Measurements from ENCODE around the gene VPS13C.

The VPS13C gene

DNA sequence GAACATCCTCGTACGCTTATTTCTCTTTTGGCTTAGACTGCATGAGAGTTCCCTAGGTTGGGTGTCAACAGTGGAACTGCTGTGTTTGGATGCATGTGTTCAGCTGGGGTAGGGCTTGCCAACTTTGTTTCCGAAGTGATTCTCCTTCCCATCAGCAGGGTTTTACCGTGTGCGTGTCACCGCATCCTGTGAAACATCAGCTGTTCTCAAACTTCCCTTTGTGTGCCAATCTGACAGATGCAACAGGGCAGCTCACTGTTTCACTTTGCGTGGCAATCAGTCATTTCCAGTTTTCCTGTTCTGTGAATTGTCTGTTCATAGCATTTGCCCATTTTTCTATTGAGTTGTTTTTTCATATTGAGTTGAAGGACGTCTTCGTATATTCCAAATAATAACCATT lies 218.8 kb downstream of the VPS13C start:
- H3K9me3 ChIP-seq (ENCODE audit: control insufficient read depth in 1 of 2, low read length in 2 of 2), result no peaks in the 10 kb centered on the region
- no peaks in the 10 kb centered on the region for H3K36me3 ChIP-seq (ENCODE audit: control insufficient read depth in 1 of 2, insufficient read depth in 2 of 2, low read length in 2 of 2)
- no peaks in the 10 kb centered on the region for H3K27me3 ChIP-seq (ENCODE audit: low read depth, low read length)
- no peak overlapping the region for H3K4me3 ChIP-seq (ENCODE audit: low read depth in 1 of 2, low read length in 2 of 2)
- no peak overlapping the region for H3K27ac ChIP-seq (ENCODE audit: low read length)
- H3K4me1 ChIP-seq (ENCODE audit: control insufficient read depth in 1 of 2, insufficient read depth in 2 of 2, low read length in 2 of 2), result no peaks in the 10 kb centered on the region

DNA sequence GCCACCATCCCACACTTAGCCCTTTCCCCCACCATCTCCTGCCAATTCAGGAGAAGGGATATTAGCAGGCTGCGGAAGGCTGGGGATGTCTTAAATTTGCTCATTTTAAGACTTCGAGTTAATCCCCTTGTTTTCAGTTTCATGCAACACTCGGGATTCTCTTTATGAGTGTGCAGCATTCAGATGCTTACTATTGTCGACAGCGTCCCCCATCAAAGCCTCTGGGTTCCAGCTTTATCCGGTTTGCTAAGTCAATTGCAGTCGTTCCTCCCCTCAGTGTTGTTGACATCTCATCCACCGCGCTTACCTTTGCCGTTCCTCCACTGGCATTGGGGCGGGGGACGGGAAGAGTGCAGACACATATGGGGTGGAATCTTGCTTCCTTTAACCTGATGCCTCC lies 220.2 kb downstream of the VPS13C start:
- no peaks in the 10 kb centered on the region for H3K27me3 ChIP-seq (ENCODE audit: low read depth, low read length)
- H3K9me3 ChIP-seq (ENCODE audit: control insufficient read depth in 1 of 2, low read length in 2 of 2), result no peaks in the 10 kb centered on the region
- no peaks in the 10 kb centered on the region for H3K4me1 ChIP-seq (ENCODE audit: control insufficient read depth in 1 of 2, insufficient read depth in 2 of 2, low read length in 2 of 2)
- H3K27ac ChIP-seq (ENCODE audit: low read length), result no peak overlapping the region
- H3K4me3 ChIP-seq (ENCODE audit: low read depth in 1 of 2, low read length in 2 of 2), result no peak overlapping the region
- H3K36me3 ChIP-seq (ENCODE audit: control insufficient read depth in 1 of 2, insufficient read depth in 2 of 2, low read length in 2 of 2), result no peaks in the 10 kb centered on the region

DNA sequence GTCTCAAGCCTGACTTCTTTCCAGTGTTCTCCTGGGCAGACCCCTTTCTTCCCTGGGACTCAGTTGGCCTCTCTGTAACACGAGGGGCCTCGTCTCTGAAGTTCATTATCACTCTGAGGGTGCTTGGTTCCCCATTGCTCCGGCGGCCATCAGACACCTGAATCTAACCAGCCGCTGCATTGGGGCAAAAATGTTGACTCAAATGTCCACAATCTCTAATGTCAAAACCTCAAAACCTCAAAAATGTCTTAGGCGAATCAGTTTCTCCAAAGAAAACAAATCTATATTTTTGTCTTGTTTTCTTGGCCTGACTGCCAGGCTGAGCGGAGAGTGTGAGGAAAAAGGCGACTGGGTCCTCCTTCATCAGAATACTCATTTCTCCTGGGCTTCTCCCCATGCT lies 220.7 kb downstream of the VPS13C start:
- no peaks in the 10 kb centered on the region for H3K36me3 ChIP-seq (ENCODE audit: control insufficient read depth in 1 of 2, insufficient read depth in 2 of 2, low read length in 2 of 2)
- no peaks in the 10 kb centered on the region for H3K9me3 ChIP-seq (ENCODE audit: control insufficient read depth in 1 of 2, low read length in 2 of 2)
- no peaks in the 10 kb centered on the region for H3K4me1 ChIP-seq (ENCODE audit: control insufficient read depth in 1 of 2, insufficient read depth in 2 of 2, low read length in 2 of 2)
- H3K27me3 ChIP-seq (ENCODE audit: low read depth, low read length), result no peaks in the 10 kb centered on the region
- H3K4me3 ChIP-seq (ENCODE audit: low read depth in 1 of 2, low read length in 2 of 2), result no peak overlapping the region
- no peak overlapping the region for H3K27ac ChIP-seq (ENCODE audit: low read length)

DNA sequence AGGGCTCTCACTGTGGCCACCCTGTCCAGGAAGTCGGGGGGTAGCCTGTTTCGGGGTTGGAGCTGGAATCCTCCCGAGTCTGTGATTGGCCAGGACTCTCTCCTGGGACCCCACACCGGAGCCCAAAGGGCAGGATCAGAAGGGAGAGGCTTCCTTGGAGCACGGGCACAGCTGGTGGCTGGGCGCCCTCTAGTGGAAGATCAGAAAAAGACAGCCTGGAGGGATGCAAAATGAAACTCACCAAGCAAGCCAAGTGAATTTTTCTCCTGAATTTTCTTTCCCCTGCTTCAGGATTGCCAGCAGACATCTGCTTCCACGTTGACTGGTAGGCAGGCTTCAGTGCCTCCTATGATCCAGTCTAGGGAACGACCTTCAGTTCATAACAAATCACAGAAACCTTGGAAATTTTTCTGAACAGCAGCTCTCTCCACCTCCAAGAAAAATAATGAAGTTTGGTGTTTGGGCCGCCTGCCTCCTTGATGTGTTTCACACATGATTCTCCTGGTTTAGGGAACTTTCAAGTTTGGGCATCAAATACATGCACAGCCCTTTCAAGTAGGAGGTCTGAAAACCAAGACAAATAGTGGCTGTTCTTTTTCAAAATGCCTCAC lies 224.6 kb downstream of the VPS13C start:
- Histone ChIP-seq H3K36me3 (ENCODE audit: control insufficient read depth in 1 of 2, insufficient read depth in 2 of 2, low read length in 2 of 2) (no peaks in the 10 kb centered on the region), H3K9me3 (ENCODE audit: control insufficient read depth in 1 of 2, low read length in 2 of 2) (no peaks in the 10 kb centered on the region), H3K27me3 (ENCODE audit: low read depth, low read length) (no peaks in the 10 kb centered on the region), H3K27ac (ENCODE audit: low read length) (no peak overlapping the region), H3K4me3 (ENCODE audit: low read depth in 1 of 2, low read length in 2 of 2) (no peak overlapping the region), H3K4me1 (ENCODE audit: control insufficient read depth in 1 of 2, insufficient read depth in 2 of 2, low read length in 2 of 2) (no peaks in the 10 kb centered on the region)

DNA sequence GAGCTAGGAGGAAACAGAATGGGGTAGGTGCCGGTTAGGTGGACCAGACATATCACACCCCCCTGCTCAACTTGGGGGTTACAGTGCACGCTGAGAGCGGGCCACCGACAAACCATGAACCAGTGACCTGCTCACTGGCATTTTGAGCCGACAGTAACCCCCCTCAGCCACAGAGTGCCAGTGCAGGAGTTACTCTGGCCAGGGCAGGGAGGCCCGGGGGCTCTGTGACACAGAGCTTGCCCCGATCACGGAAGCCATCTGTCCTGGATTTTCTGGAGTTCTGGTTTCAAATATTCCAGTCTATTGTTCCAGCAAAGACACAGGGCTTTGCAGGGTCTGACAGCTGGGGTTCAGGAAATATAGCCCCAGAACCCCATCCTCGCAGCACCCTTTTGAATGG lies 225.2 kb downstream of the VPS13C start:
- H3K36me3 ChIP-seq (ENCODE audit: control insufficient read depth in 1 of 2, insufficient read depth in 2 of 2, low read length in 2 of 2), result no peaks in the 10 kb centered on the region
- no peak overlapping the region for H3K27ac ChIP-seq (ENCODE audit: low read length)
- no peak overlapping the region for H3K4me3 ChIP-seq (ENCODE audit: low read depth in 1 of 2, low read length in 2 of 2)
- no peaks in the 10 kb centered on the region for H3K27me3 ChIP-seq (ENCODE audit: low read depth, low read length)
- no peaks in the 10 kb centered on the region for H3K9me3 ChIP-seq (ENCODE audit: control insufficient read depth in 1 of 2, low read length in 2 of 2)
- no peaks in the 10 kb centered on the region for H3K4me1 ChIP-seq (ENCODE audit: control insufficient read depth in 1 of 2, insufficient read depth in 2 of 2, low read length in 2 of 2)

DNA sequence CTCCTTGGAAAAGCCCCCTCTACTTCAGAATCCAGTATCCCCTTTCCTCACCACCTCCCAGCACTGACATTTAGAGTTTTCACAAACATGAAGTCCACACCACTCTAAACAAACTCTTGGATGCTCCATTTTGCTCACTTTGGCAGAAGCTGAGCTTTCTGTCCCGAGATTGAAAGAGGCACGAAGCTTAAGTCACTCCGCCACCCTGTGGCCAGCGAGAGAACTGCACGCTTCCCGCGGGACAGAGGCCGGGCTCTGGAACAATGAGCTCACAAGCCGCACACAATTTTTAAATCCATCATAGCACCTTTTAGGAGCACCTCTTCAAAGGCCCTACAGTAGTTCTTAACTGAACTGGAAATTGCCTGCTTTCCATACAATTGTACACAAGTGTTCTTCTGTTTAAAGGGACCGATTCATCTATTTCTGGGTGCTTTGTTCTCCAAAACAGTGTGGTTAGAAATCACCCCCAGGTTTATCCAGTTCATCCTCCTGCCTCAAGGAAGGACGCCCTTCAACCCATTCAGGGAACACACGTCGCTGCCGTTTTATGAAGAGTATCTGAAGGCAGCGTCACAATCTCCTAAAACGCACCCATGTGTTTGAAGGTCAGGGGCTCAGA lies 226.1 kb downstream of the VPS13C start:
- Histone ChIP-seq H3K27me3 (ENCODE audit: low read depth, low read length) (no peaks in the 10 kb centered on the region), H3K4me1 (ENCODE audit: control insufficient read depth in 1 of 2, insufficient read depth in 2 of 2, low read length in 2 of 2) (no peaks in the 10 kb centered on the region), H3K27ac (ENCODE audit: low read length) (no peak overlapping the region), H3K36me3 (ENCODE audit: control insufficient read depth in 1 of 2, insufficient read depth in 2 of 2, low read length in 2 of 2) (no peaks in the 10 kb centered on the region), H3K4me3 (ENCODE audit: low read depth in 1 of 2, low read length in 2 of 2) (no peak overlapping the region), H3K9me3 (ENCODE audit: control insufficient read depth in 1 of 2, low read length in 2 of 2) (no peaks in the 10 kb centered on the region)

DNA sequence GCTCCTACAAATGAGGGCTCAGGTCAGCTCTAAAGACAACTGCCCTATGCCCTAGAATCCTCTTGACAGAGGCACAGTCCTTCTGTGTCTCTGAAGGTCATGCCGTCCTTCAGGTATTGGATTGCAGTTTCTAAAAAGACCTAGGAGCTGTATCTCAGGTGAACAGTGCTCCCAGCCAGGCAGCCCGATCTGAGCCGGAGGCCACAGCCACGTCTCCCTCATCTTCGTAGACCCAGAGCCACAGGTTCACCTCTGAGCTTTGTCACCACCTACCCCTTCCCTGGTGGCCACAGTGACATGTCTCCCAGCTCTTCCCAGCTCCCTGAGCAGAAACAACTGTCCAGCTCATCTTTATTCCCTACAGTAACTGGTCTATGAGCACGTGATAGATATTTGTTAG lies 228.0 kb downstream of the VPS13C start:
- Histone ChIP-seq H3K27me3 (ENCODE audit: low read depth, low read length) (no peaks in the 10 kb centered on the region), H3K27ac (ENCODE audit: low read length) (no peak overlapping the region), H3K4me1 (ENCODE audit: control insufficient read depth in 1 of 2, insufficient read depth in 2 of 2, low read length in 2 of 2) (no peaks in the 10 kb centered on the region), H3K4me3 (ENCODE audit: low read depth in 1 of 2, low read length in 2 of 2) (no peak overlapping the region), H3K36me3 (ENCODE audit: control insufficient read depth in 1 of 2, insufficient read depth in 2 of 2, low read length in 2 of 2) (no peaks in the 10 kb centered on the region), H3K9me3 (ENCODE audit: control insufficient read depth in 1 of 2, low read length in 2 of 2) (no peaks in the 10 kb centered on the region)

DNA sequence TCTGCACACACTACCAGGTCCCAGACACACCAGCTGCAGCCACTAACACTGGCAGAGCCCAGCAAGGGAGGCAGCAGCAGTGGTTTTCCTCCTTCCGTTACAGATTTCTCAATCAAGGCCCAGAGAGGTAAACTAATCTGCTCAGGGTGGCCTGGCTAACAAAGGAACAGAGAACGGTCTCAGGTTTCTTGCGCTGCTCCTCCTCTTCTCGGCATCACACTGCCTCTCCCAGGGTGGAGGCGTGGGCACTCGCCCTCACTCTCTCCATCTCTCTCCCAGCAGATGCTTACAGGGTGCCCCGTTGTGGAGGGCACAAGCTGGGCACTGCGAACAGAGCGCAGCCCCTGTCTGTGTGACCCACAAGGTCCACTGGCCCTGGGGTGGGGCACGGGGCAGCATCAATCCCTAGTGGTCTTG lies 228.7 kb downstream of the VPS13C start:
- Histone ChIP-seq H3K4me1 (ENCODE audit: control insufficient read depth in 1 of 2, insufficient read depth in 2 of 2, low read length in 2 of 2) (no peaks in the 10 kb centered on the region), H3K4me3 (ENCODE audit: low read depth in 1 of 2, low read length in 2 of 2) (no peak overlapping the region), H3K27me3 (ENCODE audit: low read depth, low read length) (no peaks in the 10 kb centered on the region), H3K27ac (ENCODE audit: low read length) (no peak overlapping the region), H3K9me3 (ENCODE audit: control insufficient read depth in 1 of 2, low read length in 2 of 2) (no peaks in the 10 kb centered on the region), H3K36me3 (ENCODE audit: control insufficient read depth in 1 of 2, insufficient read depth in 2 of 2, low read length in 2 of 2) (no peaks in the 10 kb centered on the region)

DNA sequence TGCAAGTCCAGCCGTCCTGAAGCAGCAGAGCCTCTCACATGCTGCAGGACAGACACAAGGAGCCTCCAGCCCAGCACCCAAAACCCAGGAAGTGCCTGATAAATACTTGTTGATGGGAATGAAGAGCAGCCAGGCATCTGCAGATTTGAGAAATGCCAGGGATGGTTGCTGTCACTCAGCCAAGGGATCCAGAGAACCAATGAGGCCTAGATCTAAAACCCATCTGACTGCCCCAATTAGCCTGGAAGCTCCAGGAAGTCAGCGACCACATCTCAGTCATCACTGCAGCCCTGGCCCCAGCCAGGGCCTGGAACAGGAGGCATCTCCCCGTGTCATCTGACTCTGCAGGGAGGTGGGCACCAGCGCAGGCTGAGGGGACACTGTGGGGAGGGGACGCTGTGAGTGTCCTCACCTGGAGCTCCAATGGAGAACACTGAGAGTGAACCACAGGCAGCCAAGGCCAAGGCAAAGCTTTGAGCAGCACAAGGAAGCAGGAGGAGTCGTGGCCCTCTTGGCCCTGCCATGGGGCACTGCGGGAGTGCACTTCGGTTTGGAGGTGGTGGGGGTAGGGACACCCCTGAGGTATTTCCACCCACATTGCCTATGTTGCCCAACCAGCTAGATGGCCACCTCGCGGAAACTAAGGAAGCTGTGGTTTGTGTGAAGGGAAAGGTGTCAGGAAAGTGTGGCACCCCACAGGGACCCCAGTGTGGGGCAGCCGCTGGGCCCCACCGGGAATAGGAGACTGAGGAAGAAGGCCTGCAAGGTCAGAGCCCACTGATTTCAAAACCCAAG lies 229.5 kb downstream of the VPS13C start:
- Histone ChIP-seq H3K36me3 (ENCODE audit: control insufficient read depth in 1 of 2, insufficient read depth in 2 of 2, low read length in 2 of 2) (no peaks in the 10 kb centered on the region), H3K27ac (ENCODE audit: low read length) (no peak overlapping the region)

DNA sequence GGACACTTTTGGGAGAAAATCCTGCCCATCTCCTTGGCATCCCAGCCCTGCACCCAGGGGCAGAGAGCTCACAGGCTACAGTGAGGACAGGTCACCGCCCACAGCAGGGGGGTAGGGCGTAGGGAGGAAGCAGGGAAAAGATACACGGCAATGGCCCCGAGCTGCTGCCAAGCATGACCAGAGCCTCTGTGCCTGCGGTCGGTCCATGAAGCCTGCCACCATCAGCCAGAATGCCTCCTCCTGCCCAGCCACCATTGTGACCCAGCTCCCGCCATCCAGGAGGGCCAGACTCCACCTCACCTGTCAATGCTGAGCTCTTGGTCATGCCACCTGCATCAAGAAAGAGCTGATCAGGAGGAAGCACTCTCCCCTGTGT lies 230.7 kb downstream of the VPS13C start:
- H3K27ac ChIP-seq (ENCODE audit: low read length), result no peak overlapping the region
- no peak overlapping the region for H3K4me3 ChIP-seq (ENCODE audit: low read depth in 1 of 2, low read length in 2 of 2)
- no peaks in the 10 kb centered on the region for H3K4me1 ChIP-seq (ENCODE audit: control insufficient read depth in 1 of 2, insufficient read depth in 2 of 2, low read length in 2 of 2)
- H3K9me3 ChIP-seq (ENCODE audit: control insufficient read depth in 1 of 2, low read length in 2 of 2), result no peaks in the 10 kb centered on the region
- no peaks in the 10 kb centered on the region for H3K27me3 ChIP-seq (ENCODE audit: low read depth, low read length)
- no peaks in the 10 kb centered on the region for H3K36me3 ChIP-seq (ENCODE audit: control insufficient read depth in 1 of 2, insufficient read depth in 2 of 2, low read length in 2 of 2)

More for the DNA sequence above, 229.5 kb downstream of the VPS13C start:
- Histone ChIP-seq H3K4me3 (ENCODE audit: low read depth in 1 of 2, low read length in 2 of 2) (no peak overlapping the region), H3K4me1 (ENCODE audit: control insufficient read depth in 1 of 2, insufficient read depth in 2 of 2, low read length in 2 of 2) (no peaks in the 10 kb centered on the region), H3K27me3 (ENCODE audit: low read depth, low read length) (no peaks in the 10 kb centered on the region), H3K9me3 (ENCODE audit: control insufficient read depth in 1 of 2, low read length in 2 of 2) (no peaks in the 10 kb centered on the region)

DNA sequence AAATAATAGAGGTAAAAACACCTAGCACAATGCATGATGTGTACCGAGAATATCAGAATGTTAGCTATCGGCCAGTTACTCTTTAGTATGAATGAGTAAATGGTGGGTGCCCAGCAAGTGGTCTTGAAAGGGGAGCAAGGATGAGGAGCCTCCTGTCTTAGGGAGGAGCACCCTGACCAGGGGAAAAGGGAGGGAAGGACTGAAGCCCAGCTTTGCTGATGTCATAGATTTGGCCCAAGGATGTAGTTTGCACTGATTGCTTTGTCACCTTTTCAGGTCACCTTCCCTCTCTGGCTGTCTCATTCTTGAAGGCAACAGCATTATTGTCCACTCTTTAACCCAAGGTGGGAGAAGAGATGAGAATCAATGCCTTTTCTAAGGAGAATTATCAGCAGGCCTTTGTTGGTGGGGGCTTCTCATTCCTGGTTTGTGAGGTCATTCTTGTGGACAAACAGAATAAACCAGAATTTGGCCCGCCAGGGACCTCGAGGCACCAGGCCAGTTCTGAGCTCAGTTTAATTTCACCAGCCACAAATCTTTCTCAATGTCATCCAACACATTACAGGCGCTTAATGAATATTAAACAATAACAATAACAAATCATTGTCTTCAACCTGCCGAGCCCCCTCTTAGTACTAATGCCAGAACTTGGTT lies 231.3 kb downstream of the VPS13C start:
- Histone ChIP-seq H3K4me3 (ENCODE audit: low read depth in 1 of 2, low read length in 2 of 2) (no peak overlapping the region), H3K27ac (ENCODE audit: low read length) (no peak overlapping the region), H3K4me1 (ENCODE audit: control insufficient read depth in 1 of 2, insufficient read depth in 2 of 2, low read length in 2 of 2) (no peaks in the 10 kb centered on the region), H3K9me3 (ENCODE audit: control insufficient read depth in 1 of 2, low read length in 2 of 2) (no peaks in the 10 kb centered on the region), H3K36me3 (ENCODE audit: control insufficient read depth in 1 of 2, insufficient read depth in 2 of 2, low read length in 2 of 2) (no peaks in the 10 kb centered on the region), H3K27me3 (ENCODE audit: low read depth, low read length) (no peaks in the 10 kb centered on the region)

Data from muscle layer of duodenum (tissue), 2 donors.